ENCODE results near the gene TAF13.

DNA sequence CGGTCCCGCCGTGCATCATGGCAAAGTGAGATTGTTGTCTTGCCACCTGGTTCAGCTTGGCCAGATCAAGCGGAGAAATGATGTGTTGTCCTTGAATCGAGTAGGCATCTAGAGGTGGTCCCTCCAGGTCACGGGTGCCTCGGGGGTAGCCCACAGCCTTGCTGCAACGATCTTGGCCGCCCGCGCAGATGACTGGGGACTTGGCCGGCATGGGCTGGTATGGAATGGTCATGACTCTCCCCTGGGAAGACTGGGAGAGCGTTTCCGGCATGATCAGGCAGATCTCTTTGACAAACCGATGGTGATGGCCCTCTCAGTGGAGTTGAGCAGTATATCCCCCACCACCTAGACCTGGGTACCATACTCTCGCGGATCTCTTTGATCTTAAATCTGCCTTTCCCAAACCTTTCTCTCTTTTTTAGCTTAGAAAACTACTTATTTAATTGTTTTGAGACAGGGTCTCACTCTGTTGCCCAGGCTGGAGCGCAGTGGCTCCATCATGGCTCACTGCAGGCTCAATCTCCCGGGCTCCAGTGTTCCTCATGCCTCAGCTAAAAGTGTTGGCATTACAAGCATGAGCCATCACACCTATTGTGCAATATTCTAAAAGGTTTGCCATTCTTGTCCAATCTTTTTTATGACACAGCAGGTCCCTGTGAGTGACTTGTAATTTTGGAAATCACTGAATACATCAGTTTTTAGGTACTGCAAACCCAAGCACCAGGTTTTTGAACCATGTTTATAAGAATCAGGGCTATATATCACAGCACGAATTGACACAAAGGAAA, 28.8 kb upstream of the TAF13 start:
- TF ChIP-seq, protein P1, sequence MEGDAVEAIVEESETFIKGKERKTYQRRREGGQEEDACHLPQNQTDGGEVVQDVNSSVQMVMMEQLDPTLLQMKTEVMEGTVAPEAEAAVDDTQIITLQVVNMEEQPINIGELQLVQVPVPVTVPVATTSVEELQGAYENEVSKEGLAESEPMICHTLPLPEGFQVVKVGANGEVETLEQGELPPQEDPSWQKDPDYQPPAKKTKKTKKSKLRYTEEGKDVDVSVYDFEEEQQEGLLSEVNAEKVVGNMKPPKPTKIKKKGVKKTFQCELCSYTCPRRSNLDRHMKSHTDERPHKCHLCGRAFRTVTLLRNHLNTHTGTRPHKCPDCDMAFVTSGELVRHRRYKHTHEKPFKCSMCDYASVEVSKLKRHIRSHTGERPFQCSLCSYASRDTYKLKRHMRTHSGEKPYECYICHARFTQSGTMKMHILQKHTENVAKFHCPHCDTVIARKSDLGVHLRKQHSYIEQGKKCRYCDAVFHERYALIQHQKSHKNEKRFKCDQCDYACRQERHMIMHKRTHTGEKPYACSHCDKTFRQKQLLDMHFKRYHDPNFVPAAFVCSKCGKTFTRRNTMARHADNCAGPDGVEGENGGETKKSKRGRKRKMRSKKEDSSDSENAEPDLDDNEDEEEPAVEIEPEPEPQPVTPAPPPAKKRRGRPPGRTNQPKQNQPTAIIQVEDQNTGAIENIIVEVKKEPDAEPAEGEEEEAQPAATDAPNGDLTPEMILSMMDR (IDR thresholded peaks at IDR 0.05), result no peak
- TF ChIP-seq EP300 (IDR thresholded peaks at IDR 0.05), result no peak
- no peak for TF ChIP-seq POLR2A (IDR thresholded peaks at IDR 0.05)

All from tibial nerve (tissue), 4 donors.